Measurements from ENCODE around the gene RUFY4. TPM values are rescaled to one million over a fixed set of nuclear protein-coding genes. Genes with fewer than 3 reads are reported as not detected.

Gene RUFY4
- total RNA-seq, 1 experiment from 2014 or later: not detected

DNA sequence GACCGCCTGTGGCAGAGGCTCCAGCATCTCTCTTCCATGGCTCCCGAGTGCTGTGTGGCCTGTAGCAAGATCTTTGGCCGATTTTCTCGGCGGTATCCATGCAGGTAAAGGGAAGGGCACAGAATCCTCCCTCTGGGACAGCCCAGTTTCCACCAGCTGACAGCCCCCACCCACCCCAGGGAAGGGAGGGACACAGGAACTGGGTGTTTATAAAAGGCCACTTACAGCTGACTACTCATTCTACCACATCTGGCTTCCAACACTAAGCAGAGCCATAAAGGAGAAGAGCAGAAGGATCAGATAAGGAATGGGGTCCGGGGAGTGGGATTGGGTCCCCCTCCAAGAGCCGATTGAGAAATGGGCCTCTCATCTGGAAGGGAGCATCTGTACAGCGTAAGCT lies 20.2 kb downstream of the RUFY4 start:
- POLR2A ChIA-PET: no interaction called here
- no peak for TF ChIP-seq TCF7L2 (IDR thresholded peaks at IDR 0.05; ENCODE audit: low read depth, low read length)
- TF ChIP-seq POLR2AphosphoS5 (IDR thresholded peaks at IDR 0.05; ENCODE audit: low read depth, low read length): no peak
- TF ChIP-seq, protein P1, sequence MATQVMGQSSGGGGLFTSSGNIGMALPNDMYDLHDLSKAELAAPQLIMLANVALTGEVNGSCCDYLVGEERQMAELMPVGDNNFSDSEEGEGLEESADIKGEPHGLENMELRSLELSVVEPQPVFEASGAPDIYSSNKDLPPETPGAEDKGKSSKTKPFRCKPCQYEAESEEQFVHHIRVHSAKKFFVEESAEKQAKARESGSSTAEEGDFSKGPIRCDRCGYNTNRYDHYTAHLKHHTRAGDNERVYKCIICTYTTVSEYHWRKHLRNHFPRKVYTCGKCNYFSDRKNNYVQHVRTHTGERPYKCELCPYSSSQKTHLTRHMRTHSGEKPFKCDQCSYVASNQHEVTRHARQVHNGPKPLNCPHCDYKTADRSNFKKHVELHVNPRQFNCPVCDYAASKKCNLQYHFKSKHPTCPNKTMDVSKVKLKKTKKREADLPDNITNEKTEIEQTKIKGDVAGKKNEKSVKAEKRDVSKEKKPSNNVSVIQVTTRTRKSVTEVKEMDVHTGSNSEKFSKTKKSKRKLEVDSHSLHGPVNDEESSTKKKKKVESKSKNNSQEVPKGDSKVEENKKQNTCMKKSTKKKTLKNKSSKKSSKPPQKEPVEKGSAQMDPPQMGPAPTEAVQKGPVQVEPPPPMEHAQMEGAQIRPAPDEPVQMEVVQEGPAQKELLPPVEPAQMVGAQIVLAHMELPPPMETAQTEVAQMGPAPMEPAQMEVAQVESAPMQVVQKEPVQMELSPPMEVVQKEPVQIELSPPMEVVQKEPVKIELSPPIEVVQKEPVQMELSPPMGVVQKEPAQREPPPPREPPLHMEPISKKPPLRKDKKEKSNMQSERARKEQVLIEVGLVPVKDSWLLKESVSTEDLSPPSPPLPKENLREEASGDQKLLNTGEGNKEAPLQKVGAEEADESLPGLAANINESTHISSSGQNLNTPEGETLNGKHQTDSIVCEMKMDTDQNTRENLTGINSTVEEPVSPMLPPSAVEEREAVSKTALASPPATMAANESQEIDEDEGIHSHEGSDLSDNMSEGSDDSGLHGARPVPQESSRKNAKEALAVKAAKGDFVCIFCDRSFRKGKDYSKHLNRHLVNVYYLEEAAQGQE (IDR thresholded peaks at IDR 0.05; ENCODE audit: insufficient read depth in 1 of 2, low read depth in 2 of 2, low read length in 1 of 2): no peak
- no peaks in the 10 kb centered on the region for H3K36me3 ChIP-seq (ENCODE audit: control insufficient read depth, insufficient read depth, low read length)
- H3K27ac ChIP-seq (ENCODE audit: low read length): no peak overlapping the region
- H3K9me3 ChIP-seq (ENCODE audit: control insufficient read depth, insufficient read depth, low read depth, low read length): peaks cover 6% of the 10 kb centered on the region; the same call in 1 of the 2 replicates
- H3K4me1 ChIP-seq (ENCODE audit: control insufficient read depth, insufficient read depth, low read length): no peaks in the 10 kb centered on the region
- BruUV-seq (replicated peaks): no TSS peak
- CTCF ChIA-PET: no interaction called here
- in situ Hi-C loops (cut with HindIII; ENCODE audit: low pct_unique_long_range_greater_than_20kb, low sequenced_read_pairs) (no loop called here), intact Hi-C loops (cut with micrococcal nuclease; ENCODE audit: unreplicated experiment) (no loop called here)
- DNase-seq (ENCODE audit: low read depth, low spot score) (no peak), ATAC-seq (no peak)
- H3K27me3 ChIP-seq (ENCODE audit: control insufficient read depth, insufficient read depth, low read length): peaks cover 4% of the 10 kb centered on the region
- no peak overlapping the region for H3K4me3 ChIP-seq (ENCODE audit: low read depth in 2 of 2, low read length in 2 of 2)

DNA sequence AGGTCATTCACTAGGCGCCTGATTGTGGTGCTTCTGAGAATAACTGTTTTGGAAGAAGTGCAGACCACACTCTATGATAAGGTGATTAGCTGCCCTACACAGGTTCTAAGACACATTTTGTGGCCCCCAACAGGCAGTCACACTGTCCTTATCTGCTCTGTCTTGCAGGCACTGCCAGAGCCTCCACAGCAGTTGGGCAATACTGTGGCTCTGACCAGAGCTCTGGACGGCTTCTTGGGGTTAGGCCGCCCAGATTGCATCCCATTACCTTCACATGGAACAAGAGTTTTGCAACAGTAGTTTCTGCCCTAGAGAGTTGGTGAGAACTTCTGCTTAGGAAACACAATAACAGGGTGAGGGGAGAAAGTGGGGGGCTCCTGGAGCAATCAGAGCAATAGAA lies 22.7 kb downstream of the RUFY4 start:
- CTCF ChIA-PET: no interaction called here
- no TSS peak for BruUV-seq (replicated peaks)
- intact Hi-C loops (cut with micrococcal nuclease; ENCODE audit: unreplicated experiment) (no loop called here), in situ Hi-C loops (cut with HindIII; ENCODE audit: low pct_unique_long_range_greater_than_20kb, low sequenced_read_pairs) (no loop called here)
- Histone ChIP-seq H3K4me3 (ENCODE audit: low read depth in 2 of 2, low read length in 2 of 2) (no peak overlapping the region), H3K4me1 (ENCODE audit: control insufficient read depth, insufficient read depth, low read length) (no peaks in the 10 kb centered on the region), H3K27ac (ENCODE audit: low read length) (no peak overlapping the region), H3K36me3 (ENCODE audit: control insufficient read depth, insufficient read depth, low read length) (no peaks in the 10 kb centered on the region), H3K27me3 (ENCODE audit: control insufficient read depth, insufficient read depth, low read length) (peaks cover 2% of the 10 kb centered on the region), H3K9me3 (ENCODE audit: control insufficient read depth, insufficient read depth, low read depth, low read length) (peaks cover 4% of the 10 kb centered on the region; the same call in 1 of the 2 replicates)
- ATAC-seq (no peak), DNase-seq (ENCODE audit: low read depth, low spot score) (no peak)
- POLR2A ChIA-PET: no interaction called here
- TF ChIP-seq, protein P1 (IDR thresholded peaks at IDR 0.05; ENCODE audit: insufficient read depth in 1 of 2, low read depth in 2 of 2, low read length in 1 of 2): no peak
- TF ChIP-seq SIN3A (IDR thresholded peaks at IDR 0.05; ENCODE audit: borderline replicate concordance, insufficient read depth, low read depth, low read length): no peak
- no peak for TF ChIP-seq POLR2AphosphoS5 (IDR thresholded peaks at IDR 0.05; ENCODE audit: low read depth, low read length)
- TF ChIP-seq, protein P2, sequence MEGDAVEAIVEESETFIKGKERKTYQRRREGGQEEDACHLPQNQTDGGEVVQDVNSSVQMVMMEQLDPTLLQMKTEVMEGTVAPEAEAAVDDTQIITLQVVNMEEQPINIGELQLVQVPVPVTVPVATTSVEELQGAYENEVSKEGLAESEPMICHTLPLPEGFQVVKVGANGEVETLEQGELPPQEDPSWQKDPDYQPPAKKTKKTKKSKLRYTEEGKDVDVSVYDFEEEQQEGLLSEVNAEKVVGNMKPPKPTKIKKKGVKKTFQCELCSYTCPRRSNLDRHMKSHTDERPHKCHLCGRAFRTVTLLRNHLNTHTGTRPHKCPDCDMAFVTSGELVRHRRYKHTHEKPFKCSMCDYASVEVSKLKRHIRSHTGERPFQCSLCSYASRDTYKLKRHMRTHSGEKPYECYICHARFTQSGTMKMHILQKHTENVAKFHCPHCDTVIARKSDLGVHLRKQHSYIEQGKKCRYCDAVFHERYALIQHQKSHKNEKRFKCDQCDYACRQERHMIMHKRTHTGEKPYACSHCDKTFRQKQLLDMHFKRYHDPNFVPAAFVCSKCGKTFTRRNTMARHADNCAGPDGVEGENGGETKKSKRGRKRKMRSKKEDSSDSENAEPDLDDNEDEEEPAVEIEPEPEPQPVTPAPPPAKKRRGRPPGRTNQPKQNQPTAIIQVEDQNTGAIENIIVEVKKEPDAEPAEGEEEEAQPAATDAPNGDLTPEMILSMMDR (IDR thresholded peaks at IDR 0.05): no peak
- no peak for TF ChIP-seq TCF7L2 (IDR thresholded peaks at IDR 0.05; ENCODE audit: low read depth, low read length)

All from Panc1 (cell line).